ENCODE measurements around the gene DDAH1. TPM values are rescaled to one million over a fixed set of nuclear protein-coding genes. Genes with fewer than 3 reads are reported as not detected.

Gene DDAH1
- total RNA-seq, 1 experiment from 2014 or later, result 0.15 TPM

- Histone ChIP-seq H3K27me3 (ENCODE audit: low read length) (no peaks in the 10 kb centered on the region), H3K4me2 (ENCODE audit: low read depth, low read length, poor library complexity, severe bottlenecking) (no peak overlapping the region), H3K79me2 (ENCODE audit: low read length) (no peaks in the 10 kb centered on the region), H3K27ac (ENCODE audit: low read length) (no peak overlapping the region), H3K36me3 (ENCODE audit: insufficient read depth, low read length) (no peaks in the 10 kb centered on the region), H3K9me2 (replicated peaks; ENCODE audit: insufficient read depth, low read length) (no peaks in the 10 kb centered on the region), H4K20me1 (ENCODE audit: insufficient read depth, low read depth, low read length) (no peaks in the 10 kb centered on the region), H3K4me3 (ENCODE audit: low read length) (no peak overlapping the region), H3K4me1 (ENCODE audit: low read length) (no peaks in the 10 kb centered on the region), H2AFZ (ENCODE audit: low read length) (no peak overlapping the region), H3K9me3 (ENCODE audit: low read length) (no peaks in the 10 kb centered on the region), H3K9ac (ENCODE audit: low read length) (no peak overlapping the region)
- DNase-seq, result no peak
Observed at GRCh38 chr1:85360730-85361493, 104.0 kb downstream of the DDAH1 start.

- no peaks in the 10 kb centered on the region for H3K9me3 ChIP-seq (ENCODE audit: low read length)
- H2AFZ ChIP-seq (ENCODE audit: low read length), result no peak overlapping the region
- DNase-seq, result no peak
- no peaks in the 10 kb centered on the region for H4K20me1 ChIP-seq (ENCODE audit: insufficient read depth, low read depth, low read length)
- H3K9ac ChIP-seq (ENCODE audit: low read length), result no peak overlapping the region
- H3K27me3 ChIP-seq (ENCODE audit: low read length), result no peaks in the 10 kb centered on the region
- H3K4me2 ChIP-seq (ENCODE audit: low read depth, low read length, poor library complexity, severe bottlenecking), result no peak overlapping the region
- H3K9me2 ChIP-seq (replicated peaks; ENCODE audit: insufficient read depth, low read length), result no peaks in the 10 kb centered on the region
- H3K79me2 ChIP-seq (ENCODE audit: low read length), result no peaks in the 10 kb centered on the region
- H3K4me3 ChIP-seq (ENCODE audit: low read length), result no peak overlapping the region
- H3K27ac ChIP-seq (ENCODE audit: low read length), result no peak overlapping the region
- H3K4me1 ChIP-seq (ENCODE audit: low read length), result no peaks in the 10 kb centered on the region
- H3K36me3 ChIP-seq (ENCODE audit: insufficient read depth, low read length), result no peaks in the 10 kb centered on the region
Observed at GRCh38 chr1:85359874-85360721, 104.9 kb downstream of the DDAH1 start.

- H4K20me1 ChIP-seq (ENCODE audit: insufficient read depth, low read depth, low read length), result no peaks in the 10 kb centered on the region
- DNase-seq, result no peak
- H3K79me2 ChIP-seq (ENCODE audit: low read length), result no peaks in the 10 kb centered on the region
- H3K27me3 ChIP-seq (ENCODE audit: low read length), result no peaks in the 10 kb centered on the region
- H3K9me2 ChIP-seq (replicated peaks; ENCODE audit: insufficient read depth, low read length), result no peaks in the 10 kb centered on the region
- no peaks in the 10 kb centered on the region for H3K9me3 ChIP-seq (ENCODE audit: low read length)
- no peaks in the 10 kb centered on the region for H3K36me3 ChIP-seq (ENCODE audit: insufficient read depth, low read length)
- no peak overlapping the region for H2AFZ ChIP-seq (ENCODE audit: low read length)
- no peak overlapping the region for H3K4me3 ChIP-seq (ENCODE audit: low read length)
- no peak overlapping the region for H3K9ac ChIP-seq (ENCODE audit: low read length)
- H3K27ac ChIP-seq (ENCODE audit: low read length), result no peak overlapping the region
- H3K4me2 ChIP-seq (ENCODE audit: low read depth, low read length, poor library complexity, severe bottlenecking), result no peak overlapping the region
- H3K4me1 ChIP-seq (ENCODE audit: low read length), result no peaks in the 10 kb centered on the region
Observed at GRCh38 chr1:85358702-85359438, 106.1 kb downstream of the DDAH1 start.

GRCh38 chr1:85357817-85358216 lies 107.1 kb downstream of the DDAH1 start:
- Histone ChIP-seq H3K79me2 (ENCODE audit: low read length) (no peaks in the 10 kb centered on the region), H3K9me3 (ENCODE audit: low read length) (no peaks in the 10 kb centered on the region), H3K4me2 (ENCODE audit: low read depth, low read length, poor library complexity, severe bottlenecking) (no peak overlapping the region), H3K27me3 (ENCODE audit: low read length) (no peaks in the 10 kb centered on the region), H3K4me3 (ENCODE audit: low read length) (no peak overlapping the region), H3K9ac (ENCODE audit: low read length) (no peak overlapping the region), H4K20me1 (ENCODE audit: insufficient read depth, low read depth, low read length) (no peaks in the 10 kb centered on the region), H3K4me1 (ENCODE audit: low read length) (no peaks in the 10 kb centered on the region), H3K36me3 (ENCODE audit: insufficient read depth, low read length) (no peaks in the 10 kb centered on the region), H3K9me2 (replicated peaks; ENCODE audit: insufficient read depth, low read length) (no peaks in the 10 kb centered on the region), H3K27ac (ENCODE audit: low read length) (no peak overlapping the region), H2AFZ (ENCODE audit: low read length) (no peak overlapping the region)
- DNase-seq, result no peak

- no peaks in the 10 kb centered on the region for H3K9me2 ChIP-seq (replicated peaks; ENCODE audit: insufficient read depth, low read length)
- H3K4me2 ChIP-seq (ENCODE audit: low read depth, low read length, poor library complexity, severe bottlenecking), result no peak overlapping the region
- H3K4me1 ChIP-seq (ENCODE audit: low read length), result no peaks in the 10 kb centered on the region
- H3K4me3 ChIP-seq (ENCODE audit: low read length), result no peak overlapping the region
- H3K27ac ChIP-seq (ENCODE audit: low read length), result no peak overlapping the region
- H3K9ac ChIP-seq (ENCODE audit: low read length), result no peak overlapping the region
- H3K36me3 ChIP-seq (ENCODE audit: insufficient read depth, low read length), result no peaks in the 10 kb centered on the region
- H3K9me3 ChIP-seq (ENCODE audit: low read length), result no peaks in the 10 kb centered on the region
- no peaks in the 10 kb centered on the region for H3K27me3 ChIP-seq (ENCODE audit: low read length)
- DNase-seq, result no peak
- no peaks in the 10 kb centered on the region for H4K20me1 ChIP-seq (ENCODE audit: insufficient read depth, low read depth, low read length)
- no peaks in the 10 kb centered on the region for H3K79me2 ChIP-seq (ENCODE audit: low read length)
- H2AFZ ChIP-seq (ENCODE audit: low read length), result no peak overlapping the region
Observed at GRCh38 chr1:85356130-85356529, 108.8 kb downstream of the DDAH1 start.

- Histone ChIP-seq H3K27me3 (ENCODE audit: low read length) (no peaks in the 10 kb centered on the region), H3K79me2 (ENCODE audit: low read length) (no peaks in the 10 kb centered on the region), H3K9me3 (ENCODE audit: low read length) (no peaks in the 10 kb centered on the region)
Observed at GRCh38 chr1:85352055-85352454, 112.9 kb downstream of the DDAH1 start.

GRCh38 chr1:85351202-85351828 lies 113.6 kb downstream of the DDAH1 start:
- Histone ChIP-seq H3K4me2 (ENCODE audit: low read depth, low read length, poor library complexity, severe bottlenecking) (no peak overlapping the region), H3K36me3 (ENCODE audit: insufficient read depth, low read length) (no peaks in the 10 kb centered on the region), H3K9me2 (replicated peaks; ENCODE audit: insufficient read depth, low read length) (no peaks in the 10 kb centered on the region), H3K9ac (ENCODE audit: low read length) (no peak overlapping the region), H3K9me3 (ENCODE audit: low read length) (no peaks in the 10 kb centered on the region), H3K27ac (ENCODE audit: low read length) (no peak overlapping the region), H3K4me3 (ENCODE audit: low read length) (no peak overlapping the region), H4K20me1 (ENCODE audit: insufficient read depth, low read depth, low read length) (no peaks in the 10 kb centered on the region), H3K4me1 (ENCODE audit: low read length) (no peaks in the 10 kb centered on the region), H3K27me3 (ENCODE audit: low read length) (no peaks in the 10 kb centered on the region), H2AFZ (ENCODE audit: low read length) (no peak overlapping the region), H3K79me2 (ENCODE audit: low read length) (no peaks in the 10 kb centered on the region)
- no peak for DNase-seq

More at GRCh38 chr1:85352055-85352454, 112.9 kb downstream of the DDAH1 start:
- H3K4me3 ChIP-seq (ENCODE audit: low read length), result no peak overlapping the region
- H3K4me2 ChIP-seq (ENCODE audit: low read depth, low read length, poor library complexity, severe bottlenecking), result no peak overlapping the region
- no peaks in the 10 kb centered on the region for H3K4me1 ChIP-seq (ENCODE audit: low read length)
- no peak overlapping the region for H2AFZ ChIP-seq (ENCODE audit: low read length)
- DNase-seq, result no peak
- no peaks in the 10 kb centered on the region for H3K9me2 ChIP-seq (replicated peaks; ENCODE audit: insufficient read depth, low read length)
- no peak overlapping the region for H3K9ac ChIP-seq (ENCODE audit: low read length)
- H4K20me1 ChIP-seq (ENCODE audit: insufficient read depth, low read depth, low read length), result no peaks in the 10 kb centered on the region
- no peaks in the 10 kb centered on the region for H3K36me3 ChIP-seq (ENCODE audit: insufficient read depth, low read length)
- no peak overlapping the region for H3K27ac ChIP-seq (ENCODE audit: low read length)

Data from Karpas-422 (cell line).